ENCODE data around the gene PTCRA.
"Not testable (repeated sequence)": the region's sequence is repeated elsewhere in the genome, so short reads cannot be mapped to it uniquely, and the experiment has no call there.

PTCRA gene

GRCh38 chr6:42942444-42942843 lies 26.6 kb downstream of the PTCRA start:
- no peaks in the 10 kb centered on the region for H3K79me2 ChIP-seq (ENCODE audit: control insufficient read depth, insufficient read depth, low read length, poor library complexity)
- no peaks in the 10 kb centered on the region for H3K79me1 ChIP-seq (ENCODE audit: low read length)

DNA sequence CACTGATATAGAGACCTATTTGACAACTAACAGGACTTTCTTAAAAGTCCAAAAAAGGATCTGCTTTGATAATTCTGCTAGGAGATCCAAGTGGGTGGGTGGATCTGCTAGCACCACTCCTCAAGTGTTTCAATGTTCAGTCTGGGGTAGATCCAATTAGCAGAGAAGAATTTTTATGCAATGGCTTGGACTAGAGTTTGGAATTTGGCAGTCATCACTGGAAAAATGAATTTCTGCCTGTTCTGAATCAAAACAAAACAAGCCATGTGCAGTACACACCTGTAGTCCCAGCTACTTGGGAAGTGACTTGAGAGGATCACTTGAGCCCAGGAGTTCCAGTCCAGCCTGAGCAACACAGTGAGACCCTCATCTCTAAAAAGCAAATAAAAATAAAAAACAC lies 32.1 kb downstream of the PTCRA start:
- Histone ChIP-seq H3K27me3 (ENCODE audit: insufficient read depth, low read length) (no peaks in the 10 kb centered on the region), H4K91ac (ENCODE audit: low read depth, low read length) (no peak overlapping the region), H2BK120ac (ENCODE audit: insufficient read depth, low read length, poor library complexity) (no peak overlapping the region), H3K4ac (ENCODE audit: low read depth, low read length) (no peak overlapping the region), H2AK5ac (ENCODE audit: low read length) (no peak overlapping the region), H2BK12ac (ENCODE audit: low read length) (no peak overlapping the region), H3K4me1 (ENCODE audit: control insufficient read depth in 1 of 2, insufficient read depth in 2 of 2, low read length in 2 of 2) (no peaks in the 10 kb centered on the region), H3K23ac (ENCODE audit: low read length) (no peak overlapping the region), H3K79me2 (ENCODE audit: control insufficient read depth, insufficient read depth, low read length, poor library complexity) (no peaks in the 10 kb centered on the region), H2AFZ (ENCODE audit: insufficient read depth, low read length, poor library complexity) (no peak overlapping the region), H3K9me3 (ENCODE audit: insufficient read depth, low read depth, low read length) (no peaks in the 10 kb centered on the region), H3K4me3 (ENCODE audit: low read depth, low read length) (no peak overlapping the region), H3K14ac (ENCODE audit: low read length) (no peak overlapping the region), H2BK5ac (ENCODE audit: low read depth, low read length, poor library complexity) (no peak overlapping the region), H4K8ac (ENCODE audit: low read depth, low read length) (no peak overlapping the region), H3K9ac (ENCODE audit: low read length) (no peak overlapping the region), H3K79me1 (ENCODE audit: low read length) (no peaks in the 10 kb centered on the region), H3K36me3 (ENCODE audit: control insufficient read depth in 1 of 2, insufficient read depth in 2 of 2, low read length in 2 of 2) (peaks cover 0 to 1% of the 10 kb centered on the region in 2 experiments), H4K12ac (ENCODE audit: low read depth, low read length) (no peak overlapping the region), H3K18ac (ENCODE audit: low read length) (no peak overlapping the region), H3K4me2 (ENCODE audit: low read length) (no peak overlapping the region), H3K27ac (ENCODE audit: low read depth, low read length) (no peak overlapping the region)
- DNase-seq, result no peak

More at GRCh38 chr6:42942444-42942843, 26.6 kb downstream of the PTCRA start:
- no CpG with 5 or more reads among the region's 7 CpGs for WGBS (ENCODE audit: extremely low coverage, insufficient coverage, insufficient read length)
- no peaks in the 10 kb centered on the region for H3K4me1 ChIP-seq (ENCODE audit: control insufficient read depth in 1 of 2, insufficient read depth in 2 of 2, low read length in 2 of 2)
- H3K4ac ChIP-seq (ENCODE audit: low read depth, low read length), result no peak overlapping the region
- H2BK120ac ChIP-seq (ENCODE audit: insufficient read depth, low read length, poor library complexity), result no peak overlapping the region
- no peak overlapping the region for H3K23ac ChIP-seq (ENCODE audit: low read length)
- H3K14ac ChIP-seq (ENCODE audit: low read length), result no peak overlapping the region
- H3K9ac ChIP-seq (ENCODE audit: low read length), result no peak overlapping the region
- H3K18ac ChIP-seq (ENCODE audit: low read length), result no peak overlapping the region
- no peak overlapping the region for H4K12ac ChIP-seq (ENCODE audit: low read depth, low read length)
- H2AK5ac ChIP-seq (ENCODE audit: low read length), result no peak overlapping the region
- H3K9me3 ChIP-seq (ENCODE audit: insufficient read depth, low read depth, low read length), result no peaks in the 10 kb centered on the region
- H4K8ac ChIP-seq (ENCODE audit: low read depth, low read length), result no peak overlapping the region
- H2BK5ac ChIP-seq (ENCODE audit: low read depth, low read length, poor library complexity), result no peak overlapping the region
- no peak overlapping the region for H4K91ac ChIP-seq (ENCODE audit: low read depth, low read length)
- no peak overlapping the region for H3K4me3 ChIP-seq (ENCODE audit: low read depth, low read length)
- H3K27ac ChIP-seq (ENCODE audit: low read depth, low read length), result no peak overlapping the region
- no peak overlapping the region for H2AFZ ChIP-seq (ENCODE audit: insufficient read depth, low read length, poor library complexity)
- no peak overlapping the region for H3K4me2 ChIP-seq (ENCODE audit: low read length)
- H2BK12ac ChIP-seq (ENCODE audit: low read length), result no peak overlapping the region
- H3K36me3 ChIP-seq (ENCODE audit: control insufficient read depth in 1 of 2, insufficient read depth in 2 of 2, low read length in 2 of 2), result peaks cover 25 to 26% of the 10 kb centered on the region in 2 experiments
- H3K27me3 ChIP-seq (ENCODE audit: insufficient read depth, low read length), result no peaks in the 10 kb centered on the region
- no peak for DNase-seq

DNA sequence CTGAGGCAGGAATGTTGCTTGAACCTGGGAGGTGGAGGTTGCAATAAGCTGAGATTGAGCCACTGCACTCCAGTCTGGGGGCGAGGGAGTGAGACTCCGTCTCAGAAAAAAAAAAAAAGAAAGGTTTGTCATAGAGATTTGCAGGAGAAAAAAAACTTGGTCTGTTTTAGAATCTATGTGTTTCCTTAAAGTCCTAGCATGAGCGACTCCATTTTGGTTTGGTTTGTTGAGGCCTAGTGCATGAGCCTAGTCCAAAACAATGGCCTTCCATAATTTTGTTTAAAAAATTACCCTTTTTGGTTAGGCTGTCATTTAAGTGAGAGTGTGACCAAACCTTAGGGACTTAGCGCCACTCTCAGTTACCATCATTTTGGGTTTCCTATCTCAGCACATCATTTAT lies 36.5 kb downstream of the PTCRA start:
- no peak overlapping the region for H3K23ac ChIP-seq (ENCODE audit: low read length)
- H2AK5ac ChIP-seq (ENCODE audit: low read length), result no peak overlapping the region
- H3K18ac ChIP-seq (ENCODE audit: low read length), result no peak overlapping the region
- no peak overlapping the region for H3K9ac ChIP-seq (ENCODE audit: low read length)
- H3K79me2 ChIP-seq (ENCODE audit: control insufficient read depth, insufficient read depth, low read length, poor library complexity), result no peaks in the 10 kb centered on the region
- H3K4ac ChIP-seq (ENCODE audit: low read depth, low read length), result no peak overlapping the region
- H3K27ac ChIP-seq (ENCODE audit: low read depth, low read length), result no peak overlapping the region
- H4K91ac ChIP-seq (ENCODE audit: low read depth, low read length), result no peak overlapping the region
- no peak overlapping the region for H3K4me2 ChIP-seq (ENCODE audit: low read length)
- H4K12ac ChIP-seq (ENCODE audit: low read depth, low read length), result no peak overlapping the region
- DNase-seq, result no peak
- H2BK5ac ChIP-seq (ENCODE audit: low read depth, low read length, poor library complexity), result no peak overlapping the region
- no peak overlapping the region for H2BK12ac ChIP-seq (ENCODE audit: low read length)
- H3K4me1 ChIP-seq (ENCODE audit: control insufficient read depth in 1 of 2, insufficient read depth in 2 of 2, low read length in 2 of 2), result no peaks in the 10 kb centered on the region
- no peaks in the 10 kb centered on the region for H3K9me3 ChIP-seq (ENCODE audit: insufficient read depth, low read depth, low read length)
- H3K36me3 ChIP-seq (ENCODE audit: control insufficient read depth in 1 of 2, insufficient read depth in 2 of 2, low read length in 2 of 2), result no peaks in the 10 kb centered on the region
- H3K27me3 ChIP-seq (ENCODE audit: insufficient read depth, low read length), result no peaks in the 10 kb centered on the region
- H4K8ac ChIP-seq (ENCODE audit: low read depth, low read length), result no peak overlapping the region
- H2AFZ ChIP-seq (ENCODE audit: insufficient read depth, low read length, poor library complexity), result no peak overlapping the region
- no peaks in the 10 kb centered on the region for H3K79me1 ChIP-seq (ENCODE audit: low read length)
- no peak overlapping the region for H3K14ac ChIP-seq (ENCODE audit: low read length)
- H2BK120ac ChIP-seq (ENCODE audit: insufficient read depth, low read length, poor library complexity), result no peak overlapping the region
- H3K4me3 ChIP-seq (ENCODE audit: low read depth, low read length), result no peak overlapping the region
- WGBS (ENCODE audit: extremely low coverage, insufficient coverage, insufficient read length), result no CpG with 5 or more reads among the region's 4 CpGs

DNA sequence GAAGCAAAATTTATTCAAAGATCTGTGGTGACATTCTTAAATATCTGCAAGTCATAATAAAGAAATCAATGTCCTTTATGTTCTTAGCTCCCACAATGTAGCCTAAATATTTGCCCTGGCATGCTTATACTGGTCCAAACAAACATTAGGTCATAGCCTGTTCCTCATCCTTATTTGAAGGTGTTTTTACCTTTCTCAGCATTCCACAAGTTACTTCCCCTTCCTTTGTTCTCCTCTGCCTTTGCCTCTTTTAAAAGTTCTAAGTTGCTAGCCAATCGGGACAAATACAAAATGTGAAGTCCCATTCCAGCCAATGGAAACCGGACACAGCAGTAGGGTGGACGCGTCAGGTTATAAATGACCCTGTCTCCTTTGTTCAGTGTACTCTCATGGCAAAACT lies 38.6 kb downstream of the PTCRA start:
- WGBS (ENCODE audit: extremely low coverage, insufficient coverage, insufficient read length), result no CpG with 5 or more reads among the region's 4 CpGs
- not testable (repeated sequence) for H2BK120ac ChIP-seq (ENCODE audit: insufficient read depth, low read length, poor library complexity); H3K27ac ChIP-seq (ENCODE audit: low read depth, low read length); H2AK5ac ChIP-seq (ENCODE audit: low read length); H2AFZ ChIP-seq (ENCODE audit: insufficient read depth, low read length, poor library complexity); H3K9me3 ChIP-seq (ENCODE audit: insufficient read depth, low read depth, low read length); H3K23ac ChIP-seq (ENCODE audit: low read length); H2BK12ac ChIP-seq (ENCODE audit: low read length); H4K12ac ChIP-seq (ENCODE audit: low read depth, low read length); H3K14ac ChIP-seq (ENCODE audit: low read length); H3K4me2 ChIP-seq (ENCODE audit: low read length); H3K4me1 ChIP-seq (ENCODE audit: control insufficient read depth in 1 of 2, insufficient read depth in 2 of 2, low read length in 2 of 2); H4K91ac ChIP-seq (ENCODE audit: low read depth, low read length); H3K9ac ChIP-seq (ENCODE audit: low read length); H2BK5ac ChIP-seq (ENCODE audit: low read depth, low read length, poor library complexity); H3K79me1 ChIP-seq (ENCODE audit: low read length); H3K4me3 ChIP-seq (ENCODE audit: low read depth, low read length); H3K4ac ChIP-seq (ENCODE audit: low read depth, low read length); DNase-seq; H3K27me3 ChIP-seq (ENCODE audit: insufficient read depth, low read length); H4K8ac ChIP-seq (ENCODE audit: low read depth, low read length); H3K79me2 ChIP-seq (ENCODE audit: control insufficient read depth, insufficient read depth, low read length, poor library complexity); H3K36me3 ChIP-seq (ENCODE audit: control insufficient read depth in 1 of 2, insufficient read depth in 2 of 2, low read length in 2 of 2); H3K18ac ChIP-seq (ENCODE audit: low read length)
